ENCODE results near the gene ADGRL3. TPM values are rescaled to one million over a fixed set of nuclear protein-coding genes. Genes with fewer than 3 reads are reported as not detected.

Gene ADGRL3
- total and polyA plus RNA-seq, 3 donors from 2014 or later: 11.6 to 21.6 (median 12.8) TPM

DNA sequence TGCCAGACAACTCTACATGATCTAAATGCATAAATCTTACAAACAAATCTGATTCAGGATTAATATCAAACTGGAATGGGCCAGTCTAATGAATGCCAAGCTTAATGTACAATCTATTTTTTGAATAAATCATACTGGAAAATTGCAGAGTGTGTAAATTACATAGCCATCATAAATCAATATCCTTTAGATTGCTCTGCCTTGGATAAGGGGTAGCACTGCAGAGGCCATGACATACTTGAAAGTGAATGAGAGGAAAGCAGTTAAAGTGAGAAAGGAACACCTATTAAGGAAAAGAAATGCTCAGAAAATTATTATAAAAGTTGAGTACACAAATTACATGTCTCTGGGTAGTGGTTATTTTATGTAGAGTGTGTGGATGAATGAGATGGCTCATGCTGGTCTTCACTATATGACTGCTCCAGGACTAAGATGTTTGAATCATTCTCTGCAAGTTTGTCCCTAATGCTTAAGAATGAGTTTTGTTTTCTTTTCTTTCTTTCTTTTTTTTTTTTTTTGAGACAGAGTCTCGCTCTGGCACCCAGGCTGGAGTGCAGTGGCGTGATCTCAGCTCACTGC lies 100.2 kb downstream of the ADGRL3 start:
- no peak for TF ChIP-seq POLR2A (IDR thresholded peaks at IDR 0.05)

DNA sequence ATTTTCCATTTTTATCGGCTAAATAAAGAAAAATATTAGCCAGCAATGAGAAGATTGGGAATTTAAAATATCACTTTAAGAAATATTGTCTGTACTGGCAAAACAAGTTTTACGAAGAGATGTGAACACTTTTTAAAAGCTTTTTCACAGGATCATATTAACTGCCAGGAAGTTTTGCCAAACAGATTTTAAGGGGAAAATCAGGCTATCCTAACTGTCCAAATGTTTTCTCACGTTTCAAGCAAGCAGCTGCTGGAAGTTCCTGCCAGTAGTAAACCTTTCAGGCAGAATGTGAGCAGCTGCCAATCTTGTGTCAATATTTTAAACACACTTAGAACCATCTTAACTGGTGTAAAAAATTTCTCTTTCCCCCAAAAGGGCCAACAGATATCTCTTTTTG lies 101.1 kb downstream of the ADGRL3 start:
- intact Hi-C loops (cut with DNase I; ENCODE audit: low total_unique reads): no loop called here
- TF ChIP-seq POLR2A (IDR thresholded peaks at IDR 0.05): no peak
- TF ChIP-seq, protein P1, sequence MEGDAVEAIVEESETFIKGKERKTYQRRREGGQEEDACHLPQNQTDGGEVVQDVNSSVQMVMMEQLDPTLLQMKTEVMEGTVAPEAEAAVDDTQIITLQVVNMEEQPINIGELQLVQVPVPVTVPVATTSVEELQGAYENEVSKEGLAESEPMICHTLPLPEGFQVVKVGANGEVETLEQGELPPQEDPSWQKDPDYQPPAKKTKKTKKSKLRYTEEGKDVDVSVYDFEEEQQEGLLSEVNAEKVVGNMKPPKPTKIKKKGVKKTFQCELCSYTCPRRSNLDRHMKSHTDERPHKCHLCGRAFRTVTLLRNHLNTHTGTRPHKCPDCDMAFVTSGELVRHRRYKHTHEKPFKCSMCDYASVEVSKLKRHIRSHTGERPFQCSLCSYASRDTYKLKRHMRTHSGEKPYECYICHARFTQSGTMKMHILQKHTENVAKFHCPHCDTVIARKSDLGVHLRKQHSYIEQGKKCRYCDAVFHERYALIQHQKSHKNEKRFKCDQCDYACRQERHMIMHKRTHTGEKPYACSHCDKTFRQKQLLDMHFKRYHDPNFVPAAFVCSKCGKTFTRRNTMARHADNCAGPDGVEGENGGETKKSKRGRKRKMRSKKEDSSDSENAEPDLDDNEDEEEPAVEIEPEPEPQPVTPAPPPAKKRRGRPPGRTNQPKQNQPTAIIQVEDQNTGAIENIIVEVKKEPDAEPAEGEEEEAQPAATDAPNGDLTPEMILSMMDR (IDR thresholded peaks at IDR 0.05): no peak
- no peaks in the 10 kb centered on the region for H3K4me1 ChIP-seq
- H3K27me3 ChIP-seq: no peaks in the 10 kb centered on the region
- no peaks in the 10 kb centered on the region for H3K9me3 ChIP-seq
- H3K36me3 ChIP-seq (ENCODE audit: low read depth, missing control alignments): no peaks in the 10 kb centered on the region
- DNase-seq: no peak
- no peak overlapping the region for H3K4me3 ChIP-seq
- no peak overlapping the region for H3K27ac ChIP-seq
- WGBS, 2 donors: 30 to 37% methylated on average over 3 of the region's 3 CpGs

More for the DNA sequence above, 100.2 kb downstream of the ADGRL3 start:
- no peaks in the 10 kb centered on the region for H3K9me3 ChIP-seq
- H3K36me3 ChIP-seq (ENCODE audit: low read depth, missing control alignments): no peaks in the 10 kb centered on the region
- no peak overlapping the region for H3K27ac ChIP-seq
- intact Hi-C loops (cut with DNase I; ENCODE audit: low total_unique reads): no loop called here
- no peaks in the 10 kb centered on the region for H3K27me3 ChIP-seq
- no peaks in the 10 kb centered on the region for H3K4me1 ChIP-seq
- no peak for DNase-seq
- H3K4me3 ChIP-seq: no peak overlapping the region
- WGBS, 2 donors: 47 to 65% methylated on average over 2 of the region's 2 CpGs

DNA sequence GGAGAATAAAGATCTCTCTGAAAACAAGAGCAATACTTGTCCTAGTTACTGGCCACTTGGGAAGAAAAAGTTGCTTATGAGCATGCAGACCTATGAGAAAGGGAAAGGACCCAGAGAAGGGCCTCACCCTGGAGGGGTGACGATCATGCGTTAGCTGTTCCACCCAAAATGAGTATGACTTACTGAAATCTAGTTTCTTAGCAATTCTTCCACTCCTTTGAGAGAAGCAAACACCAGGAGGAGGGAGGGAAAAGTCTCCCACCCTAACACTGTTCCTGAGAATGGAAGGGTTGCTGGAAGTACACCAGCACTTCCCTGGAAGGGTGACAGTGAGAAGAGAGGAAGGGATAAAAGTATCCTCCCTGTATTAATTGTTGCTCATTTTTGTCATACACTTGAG lies 107.9 kb downstream of the ADGRL3 start:
- no peak for TF ChIP-seq POLR2A (IDR thresholded peaks at IDR 0.05)
- TF ChIP-seq, protein P1 (IDR thresholded peaks at IDR 0.05): no peak
- Histone ChIP-seq H3K4me1 (no peaks in the 10 kb centered on the region), H3K4me3 (no peak overlapping the region), H3K9me3 (no peaks in the 10 kb centered on the region), H3K27me3 (no peaks in the 10 kb centered on the region), H3K36me3 (ENCODE audit: low read depth, missing control alignments) (no peaks in the 10 kb centered on the region), H3K27ac (no peak overlapping the region)
- intact Hi-C loops (cut with DNase I; ENCODE audit: low total_unique reads): no loop called here
- DNase-seq: no peak
- 96 to 98% methylated on average over 2 of the region's 2 CpGs for WGBS, 2 donors

DNA sequence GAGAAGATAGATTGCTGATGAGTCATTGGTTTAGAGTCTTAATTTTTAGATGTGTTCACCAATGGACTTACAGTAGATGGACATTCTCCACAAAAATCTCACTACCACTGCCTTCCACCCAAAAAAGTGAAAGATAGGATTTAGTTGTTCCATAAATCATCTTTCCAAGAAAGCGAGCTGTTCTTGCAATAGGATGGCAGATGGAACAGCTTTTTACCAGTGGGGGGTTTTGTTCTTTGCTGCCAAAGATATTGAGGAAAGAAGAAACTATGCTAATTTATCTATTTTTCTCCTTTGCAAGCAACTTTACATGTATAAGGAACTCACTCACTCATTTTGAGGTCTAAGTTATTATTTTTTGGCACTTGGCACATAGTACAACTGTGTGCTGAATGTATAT lies 109.5 kb downstream of the ADGRL3 start:
- H3K4me3 ChIP-seq: no peak overlapping the region
- no peak overlapping the region for H3K27ac ChIP-seq
- WGBS, 2 donors: 88 to 89% methylated on average over 1 of the region's 1 CpG
- H3K4me1 ChIP-seq: no peaks in the 10 kb centered on the region
- no peaks in the 10 kb centered on the region for H3K9me3 ChIP-seq
- intact Hi-C loops (cut with DNase I; ENCODE audit: low total_unique reads): no loop called here
- no peaks in the 10 kb centered on the region for H3K36me3 ChIP-seq (ENCODE audit: low read depth, missing control alignments)
- no peak for TF ChIP-seq POLR2A (IDR thresholded peaks at IDR 0.05)
- no peak for DNase-seq
- H3K27me3 ChIP-seq: no peaks in the 10 kb centered on the region

DNA sequence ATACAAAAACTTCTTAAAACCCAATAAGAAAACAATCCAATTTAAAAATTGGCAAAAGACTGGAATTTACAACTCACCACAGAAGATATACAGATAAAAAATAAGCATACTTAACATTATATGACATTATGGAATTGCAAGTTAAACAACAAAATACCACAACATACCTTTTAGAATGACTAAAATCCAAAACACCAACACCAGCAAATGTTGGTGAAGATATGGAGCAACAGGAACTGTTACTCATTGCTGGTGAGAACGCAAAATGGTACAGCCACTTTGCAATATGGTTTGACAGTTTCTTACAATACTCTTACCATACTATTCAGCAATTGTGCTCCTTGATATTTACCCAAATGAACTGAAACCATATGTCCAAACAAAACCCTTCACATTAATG lies 112.4 kb downstream of the ADGRL3 start:
- WGBS, 2 donors: 87 to 100% methylated on average over 1 of the region's 1 CpG

More for the DNA sequence above, 112.4 kb downstream of the ADGRL3 start:
- no peak overlapping the region for H3K4me3 ChIP-seq
- intact Hi-C loops (cut with DNase I; ENCODE audit: low total_unique reads): no loop called here
- TF ChIP-seq POLR2A (IDR thresholded peaks at IDR 0.05): no peak
- TF ChIP-seq, protein P1 (IDR thresholded peaks at IDR 0.05): no peak
- H3K27ac ChIP-seq: no peak overlapping the region
- H3K4me1 ChIP-seq: no peaks in the 10 kb centered on the region
- no peaks in the 10 kb centered on the region for H3K27me3 ChIP-seq
- H3K9me3 ChIP-seq: no peaks in the 10 kb centered on the region
- H3K36me3 ChIP-seq (ENCODE audit: low read depth, missing control alignments): no peaks in the 10 kb centered on the region
- DNase-seq: no peak
